Heart right ventricle (tissue), 16 donors: ENCODE data around the gene NETO1. TPM values are rescaled to one million over a fixed set of nuclear protein-coding genes. Genes with fewer than 3 reads are reported as not detected.

Source experiments
- ATAC-seq, 8 donors: fragments of 200-7000 bp; cut with Tn5 transposase; one replicate each; pipeline ENCODE4 v1.9.1; 2020; ENCODE audit warnings: mild to moderate bottlenecking in 8 of 8, moderate library complexity in 8 of 8, moderate number of reproducible peaks in 1 of 8
- DNase-seq, 2 donors: peaks; one replicate each; pipeline ENCODE4 v3.0.0-alpha.2; 2020
- H3K27ac ChIP-seq, 10 donors: fragments of 200-600 bp; sonication (generic) in 2 of 10; one replicate each; pipeline versions ENCODE4 v1.5.0 to v1.8.0; 2020 to 2022; ENCODE audit warnings: mild to moderate bottlenecking in 3 of 10
- H3K27me3 ChIP-seq, 7 donors: fragments of 200-600 bp; one replicate each; pipeline ENCODE4 v1.8.0; 2021 to 2022; ENCODE audit warnings: mild to moderate bottlenecking in 2 of 7
- H3K36me3 ChIP-seq, 9 donors: fragments of 200-600 bp; sonication (generic) in 1 of 9; one replicate each; pipeline versions ENCODE4 v1.5.0 to v1.8.0; 2020 to 2022; ENCODE audit warnings: mild to moderate bottlenecking in 2 of 9
- H3K4me1 ChIP-seq, 9 donors: fragments of 200-600 bp; sonication (generic) in 1 of 9; one replicate each; pipeline versions ENCODE4 v1.5.0 to v1.8.0; 2020 to 2022; ENCODE audit warnings: mild to moderate bottlenecking in 4 of 9
- H3K4me3 ChIP-seq, 10 donors: fragments of 200-600 bp; sonication (generic) in 2 of 10; one replicate each; pipeline versions ENCODE4 v1.5.0 to v1.8.0; 2020 to 2022; ENCODE audit warnings: mild to moderate bottlenecking in 7 of 10, moderate library complexity in 2 of 10
- H3K9me3 ChIP-seq, 11 donors: fragments of 200-600 bp in 10 of 11; sonication (generic) in 2 of 11; one replicate each; pipeline versions ENCODE4 v1.5.0 to v1.8.0; 2013 to 2022; ENCODE audit warnings: mild to moderate bottlenecking in 2 of 11, control low read depth in 1 of 11, moderate library complexity in 1 of 11
- WGBS, 2 donors: extraction: QIAGEN DNeasy Blood & Tissue Kit; methylation state at CpG; one replicate each; pipeline ENCODE4 v1.1.7; 2013; ENCODE audit warnings: inconsistent platforms in 1 of 2; 5-methylcytosine and 5-hydroxymethylcytosine counted together
- intact Hi-C, 10 donors: fragments of 100-400 bp; cut with DNase I; formaldehyde crosslinking; loops; one replicate each; pipeline versions ENCODE4 v1.11.1 to v1.14.2; 2022
- polyA plus RNA-seq, 2 donors: library from polyadenylated mRNA; stranded (reverse); fragments of 200-250 nt; gene quantifications; one replicate each; pipeline ENCODE4 v1.2.3, GENCODE V29; 2013
- total RNA-seq, 10 donors: library from RNA; stranded (reverse); fragmentation: NEBNext Ultra II Directional in 3 of 10; extraction: Animal tissue kit (Norgen Biotek cat#: 25700) in 3 of 10; gene quantifications; one replicate each; pipeline versions ENCODE4 v1.2.1 to v1.2.4, GENCODE V29; 2021 to 2023
- TF ChIP-seq, protein P1 (sequence below), 9 donors: fragments of 200-600 bp; sonication (generic) in 2 of 9; IDR thresholded peaks; one replicate each; pipeline versions ENCODE4 v1.5.0 to v1.8.0; 2021 to 2022; ENCODE audit warnings: antibody characterized with exemption in 9 of 9, mild to moderate bottlenecking in 5 of 9, moderate library complexity in 1 of 9
- donor health status: Arrhythmogenic right ventricular cardiomyopathy.
- donor health status: ischemic (EF 13 %, LVEDD 7.1; RV severe dilation, severe dysfunction).
- donor health status: healthy with polysubstance abuse.
- donor health status: DM: no; HTN: yes; CAD: no.
- donor health status: DM: no; HTN: no; CAD: no.
- donor health status: ischemic (EF 25% LVEDD 6.9; RV normal size, moderate dysfunction).
- donor health status: ischemic (EF 25% LVEDD 5.7; RV mildly dilated, moderate dysfunction).
- donor health status: healthy.
- donor health status: DM: yes; HTN: yes; CAD: no.
- donor health status: Ischemic cardiomyopathy.
- donor health status: ischemic (EF 35%, LVEDD 5.7; RV mildly dilated, moderate dysfunction).
- donor health status: nonischemic (EF 11% LVEDD 7.7; RV severe dilation, severe dysfunction).
- donor health status: DM: yes; HTN: yes; CAD: no.
- donor health status: PGD.
- donor health status: ischemic (EF 29% LVEDD 5.4; RV normal size, mild dysfunction).
- donor health status: nonischemic (EF 23%, LVEDD 6.1; RV moderate dilation, normal function).

Gene NETO1
- total and polyA plus RNA-seq, 12 donors: 0.07 to 0.78 (median 0.52) TPM; not detected in 6

DNA sequence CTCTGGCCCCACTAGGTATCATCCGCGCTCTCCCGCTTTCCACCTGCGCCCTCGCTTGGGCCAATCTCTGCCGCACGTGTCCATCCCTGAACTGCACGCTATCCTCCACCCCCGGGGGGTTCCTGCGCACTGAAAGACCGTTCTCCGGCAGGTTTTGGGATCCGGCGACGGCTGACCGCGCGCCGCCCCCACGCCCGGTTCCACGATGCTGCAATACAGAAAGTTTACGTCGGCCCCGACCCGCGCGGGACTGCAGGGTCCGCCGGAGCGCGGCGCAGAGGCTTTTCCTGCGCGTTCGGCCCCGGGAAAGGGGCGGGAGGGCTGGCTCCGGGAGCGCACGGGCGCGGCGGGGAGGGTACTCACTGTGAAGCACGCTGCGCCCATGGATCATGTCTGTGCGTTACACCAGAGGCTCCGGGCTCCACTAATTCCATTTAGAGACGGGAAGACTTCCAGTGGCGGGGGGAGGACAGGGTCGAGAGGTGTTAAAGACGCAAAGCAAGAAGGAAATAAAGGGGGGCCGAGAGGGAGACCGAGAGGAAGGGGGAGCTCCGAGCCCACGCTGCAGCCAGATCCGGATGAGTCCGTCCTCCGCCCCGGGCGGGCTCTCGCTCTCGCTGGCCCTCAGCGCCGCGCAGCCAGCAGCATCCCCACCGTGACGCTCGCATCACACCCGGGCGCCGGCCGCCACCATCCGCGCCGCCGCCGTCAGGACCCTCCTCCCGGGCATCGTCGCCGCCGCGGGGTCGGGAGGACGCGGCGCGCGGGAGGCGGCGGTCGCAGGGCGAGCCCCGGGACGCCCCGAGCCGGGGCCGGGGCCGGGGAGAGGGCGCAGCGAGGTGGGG, 664 bp downstream of the NETO1 start:
- WGBS, 2 donors: 0 to 1% methylated on average over 93 to 102 of the region's 102 CpGs
- H3K4me3 ChIP-seq: peak overlapping the region in 9 of 10 donors; percentile 21 to 44 (median 35)
- DNase-seq (no peak), ATAC-seq (peak in 1 of 8 donors; percentile 41)
- H3K27ac ChIP-seq: no peak overlapping the region
- TF ChIP-seq, protein P1, sequence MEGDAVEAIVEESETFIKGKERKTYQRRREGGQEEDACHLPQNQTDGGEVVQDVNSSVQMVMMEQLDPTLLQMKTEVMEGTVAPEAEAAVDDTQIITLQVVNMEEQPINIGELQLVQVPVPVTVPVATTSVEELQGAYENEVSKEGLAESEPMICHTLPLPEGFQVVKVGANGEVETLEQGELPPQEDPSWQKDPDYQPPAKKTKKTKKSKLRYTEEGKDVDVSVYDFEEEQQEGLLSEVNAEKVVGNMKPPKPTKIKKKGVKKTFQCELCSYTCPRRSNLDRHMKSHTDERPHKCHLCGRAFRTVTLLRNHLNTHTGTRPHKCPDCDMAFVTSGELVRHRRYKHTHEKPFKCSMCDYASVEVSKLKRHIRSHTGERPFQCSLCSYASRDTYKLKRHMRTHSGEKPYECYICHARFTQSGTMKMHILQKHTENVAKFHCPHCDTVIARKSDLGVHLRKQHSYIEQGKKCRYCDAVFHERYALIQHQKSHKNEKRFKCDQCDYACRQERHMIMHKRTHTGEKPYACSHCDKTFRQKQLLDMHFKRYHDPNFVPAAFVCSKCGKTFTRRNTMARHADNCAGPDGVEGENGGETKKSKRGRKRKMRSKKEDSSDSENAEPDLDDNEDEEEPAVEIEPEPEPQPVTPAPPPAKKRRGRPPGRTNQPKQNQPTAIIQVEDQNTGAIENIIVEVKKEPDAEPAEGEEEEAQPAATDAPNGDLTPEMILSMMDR (IDR thresholded peaks at IDR 0.05): no peak
- peaks cover 26 to 59% (median 47%) of the 10 kb centered on the region in 7 donors for H3K27me3 ChIP-seq
- intact Hi-C loops: no loop called here
- no peaks in the 10 kb centered on the region for H3K36me3 ChIP-seq
- no peaks in the 10 kb centered on the region for H3K9me3 ChIP-seq
- peaks cover 0 to 21% (median 10%) of the 10 kb centered on the region in 9 donors for H3K4me1 ChIP-seq

DNA sequence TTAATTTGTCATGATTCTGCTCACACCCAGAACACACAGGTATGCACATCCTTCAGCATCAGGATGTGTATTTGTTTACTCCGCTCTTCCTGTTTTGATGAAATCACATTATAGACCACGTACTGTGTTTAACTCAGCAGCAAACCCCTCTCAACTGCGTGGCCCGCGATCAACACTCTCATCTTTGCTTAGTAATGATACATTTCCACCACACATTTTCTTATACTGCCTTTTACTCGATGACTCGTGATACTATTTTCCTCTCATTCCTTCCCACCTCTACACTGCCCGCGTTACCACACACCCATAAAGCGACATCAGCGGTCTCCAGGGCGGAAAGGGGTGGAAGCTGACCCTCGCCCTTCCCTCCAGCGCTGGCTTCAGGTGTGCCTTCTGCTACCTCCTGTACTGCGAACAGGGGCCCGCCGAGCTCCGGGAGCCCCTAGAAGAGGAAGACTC, 1.3 kb downstream of the NETO1 start:
- 5% methylated on average over 18 of the region's 18 CpGs for WGBS, 2 donors
- H3K27ac ChIP-seq: no peak overlapping the region
- peak overlapping the region in 7 of 10 donors; percentile 25 to 44 (median 37) for H3K4me3 ChIP-seq
- H3K9me3 ChIP-seq: no peaks in the 10 kb centered on the region
- TF ChIP-seq, protein P1 (IDR thresholded peaks at IDR 0.05): no peak
- H3K4me1 ChIP-seq: peaks cover 0 to 21% (median 10%) of the 10 kb centered on the region in 9 donors
- ATAC-seq: no peak
- no peak for DNase-seq
- H3K36me3 ChIP-seq: no peaks in the 10 kb centered on the region
- peaks cover 26 to 59% (median 47%) of the 10 kb centered on the region in 7 donors for H3K27me3 ChIP-seq
- intact Hi-C loops: no loop called here

DNA sequence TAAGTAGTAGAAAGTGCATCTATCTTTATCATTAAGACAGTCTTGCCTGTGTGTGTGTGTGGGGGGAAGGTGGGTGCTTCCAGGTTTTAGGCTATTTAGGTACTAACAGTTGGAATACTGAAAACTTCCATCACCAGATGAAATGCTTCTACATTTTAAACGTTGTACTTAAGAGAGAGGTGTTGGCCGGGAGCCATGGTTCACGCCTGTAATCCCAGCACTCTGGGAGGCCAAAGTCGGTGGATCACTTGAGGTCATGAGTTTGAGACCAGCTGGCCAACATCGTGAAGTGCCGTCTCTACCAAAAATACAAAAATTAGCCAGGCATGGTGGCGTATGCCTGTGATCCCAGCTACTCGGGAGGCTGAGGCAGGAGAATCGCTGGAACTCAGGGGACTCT, 4.0 kb downstream of the NETO1 start:
- intact Hi-C loops: no loop called here
- TF ChIP-seq, protein P1 (IDR thresholded peaks at IDR 0.05): no peak
- WGBS, 2 donors: 79 to 82% methylated on average over 9 of the region's 9 CpGs
- ATAC-seq: no peak
- Histone ChIP-seq H3K4me1 (peaks cover 0 to 17% (median 8%) of the 10 kb centered on the region in 9 donors), H3K36me3 (no peaks in the 10 kb centered on the region), H3K4me3 (no peak overlapping the region), H3K27me3 (peaks cover 18 to 45% (median 37%) of the 10 kb centered on the region in 7 donors), H3K27ac (no peak overlapping the region), H3K9me3 (no peaks in the 10 kb centered on the region)
- DNase-seq: no peak

DNA sequence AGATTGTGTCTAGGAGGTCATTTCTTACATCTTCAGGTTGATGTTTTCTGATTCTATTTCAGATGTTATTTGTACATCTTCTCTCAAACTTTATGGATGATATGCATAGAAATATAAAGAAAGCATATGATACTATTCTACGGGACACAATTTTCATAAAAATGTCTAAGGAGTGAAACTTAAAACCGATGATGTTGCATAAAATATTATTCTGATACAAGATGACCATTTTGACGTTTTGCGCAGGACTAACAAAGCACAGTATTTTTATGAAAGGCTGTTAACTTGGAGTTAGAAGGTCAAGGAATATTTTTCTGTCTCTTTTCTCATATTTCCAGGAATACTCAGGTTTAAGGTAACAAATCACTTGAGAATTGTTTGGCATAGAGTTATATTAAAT, 8.7 kb downstream of the NETO1 start:
- Histone ChIP-seq H3K4me1 (no peaks in the 10 kb centered on the region), H3K9me3 (no peaks in the 10 kb centered on the region), H3K4me3 (no peak overlapping the region), H3K36me3 (no peaks in the 10 kb centered on the region), H3K27ac (no peak overlapping the region), H3K27me3 (no peaks in the 10 kb centered on the region)
- no peak for ATAC-seq
- DNase-seq: no peak
- TF ChIP-seq, protein P1 (IDR thresholded peaks at IDR 0.05): no peak
- 85 to 88% methylated on average over 4 of the region's 4 CpGs for WGBS, 2 donors
- intact Hi-C loops: no loop called here
